ENCODE data around the gene SEL1L2.

SEL1L2 gene

GRCh38 chr20:13824459-13824858, 166.0 kb downstream of the SEL1L2 start:
- H3K4me3 ChIP-seq (ENCODE audit: low read depth, low read length): no peak overlapping the region

GRCh38 chr20:13822459-13822858, 168.0 kb downstream of the SEL1L2 start:
- no peaks in the 10 kb centered on the region for H3K79me2 ChIP-seq
- no peaks in the 10 kb centered on the region for H3K27me3 ChIP-seq (ENCODE audit: control insufficient read depth, insufficient read depth, low read length)
- no peak for TF ChIP-seq CTCF (IDR thresholded peaks at IDR 0.05)
- H2AFZ ChIP-seq: no peak overlapping the region
- H3K9me3 ChIP-seq (ENCODE audit: control insufficient read depth, low read length): no peaks in the 10 kb centered on the region
- no peak overlapping the region for H3K27ac ChIP-seq
- H3K4me1 ChIP-seq: no peaks in the 10 kb centered on the region
- no peak overlapping the region for H3K4me2 ChIP-seq (ENCODE audit: low read length)
- H3K4me3 ChIP-seq (ENCODE audit: low read depth, low read length): no peak overlapping the region
- no peak overlapping the region for H3K9ac ChIP-seq
- H3K36me3 ChIP-seq (ENCODE audit: control insufficient read depth, insufficient read depth, low read length): no peaks in the 10 kb centered on the region

More at GRCh38 chr20:13824459-13824858, 166.0 kb downstream of the SEL1L2 start:
- Histone ChIP-seq H3K27me3 (ENCODE audit: control insufficient read depth, insufficient read depth, low read length) (no peaks in the 10 kb centered on the region), H3K9ac (no peak overlapping the region), H3K9me3 (ENCODE audit: control insufficient read depth, low read length) (no peaks in the 10 kb centered on the region), H2AFZ (no peak overlapping the region), H3K36me3 (ENCODE audit: control insufficient read depth, insufficient read depth, low read length) (no peaks in the 10 kb centered on the region), H3K4me2 (ENCODE audit: low read length) (no peak overlapping the region), H3K4me1 (no peaks in the 10 kb centered on the region), H3K27ac (no peak overlapping the region), H3K79me2 (no peaks in the 10 kb centered on the region)
- TF ChIP-seq CTCF (IDR thresholded peaks at IDR 0.05): no peak

GRCh38 chr20:13821876-13822275, 168.5 kb downstream of the SEL1L2 start:
- H3K27ac ChIP-seq: no peak overlapping the region
- no peaks in the 10 kb centered on the region for H3K9me3 ChIP-seq (ENCODE audit: control insufficient read depth, low read length)
- no peak overlapping the region for H3K4me2 ChIP-seq (ENCODE audit: low read length)
- H3K36me3 ChIP-seq (ENCODE audit: control insufficient read depth, insufficient read depth, low read length): no peaks in the 10 kb centered on the region
- no peaks in the 10 kb centered on the region for H3K4me1 ChIP-seq
- H3K79me2 ChIP-seq: no peaks in the 10 kb centered on the region
- no peaks in the 10 kb centered on the region for H3K27me3 ChIP-seq (ENCODE audit: control insufficient read depth, insufficient read depth, low read length)
- H2AFZ ChIP-seq: no peak overlapping the region
- no peak for TF ChIP-seq CTCF (IDR thresholded peaks at IDR 0.05)
- H3K9ac ChIP-seq: no peak overlapping the region
- H3K4me3 ChIP-seq (ENCODE audit: low read depth, low read length): no peak overlapping the region

GRCh38 chr20:13819885-13820645, 170.3 kb downstream of the SEL1L2 start:
- H3K27me3 ChIP-seq (ENCODE audit: control insufficient read depth, insufficient read depth, low read length): no peaks in the 10 kb centered on the region

More at GRCh38 chr20:13819885-13820645, 170.3 kb downstream of the SEL1L2 start:
- Histone ChIP-seq H3K27ac (no peak overlapping the region), H3K36me3 (ENCODE audit: control insufficient read depth, insufficient read depth, low read length) (no peaks in the 10 kb centered on the region), H3K4me1 (no peaks in the 10 kb centered on the region), H3K79me2 (no peaks in the 10 kb centered on the region), H3K4me3 (ENCODE audit: low read depth, low read length) (no peak overlapping the region), H3K9me3 (ENCODE audit: control insufficient read depth, low read length) (no peaks in the 10 kb centered on the region), H3K9ac (no peak overlapping the region), H3K4me2 (ENCODE audit: low read length) (no peak overlapping the region), H2AFZ (no peak overlapping the region)
- peak; percentile 73 for TF ChIP-seq CTCF (IDR thresholded peaks at IDR 0.05)
